ENCODE data around the gene ACTG1. TPM values are rescaled to one million over a fixed set of nuclear protein-coding genes. Genes with fewer than 3 reads are reported as not detected.
A peak's percentile ranks its signal among the peaks of the same experiment; 100 is the strongest.

ACTG1 gene
- total and polyA plus RNA-seq, 2 of the 13 experiments (the other 11 are each of a cell fraction or from before 2014, with no cell fraction given), result 973 to 1,138 TPM

DNA sequence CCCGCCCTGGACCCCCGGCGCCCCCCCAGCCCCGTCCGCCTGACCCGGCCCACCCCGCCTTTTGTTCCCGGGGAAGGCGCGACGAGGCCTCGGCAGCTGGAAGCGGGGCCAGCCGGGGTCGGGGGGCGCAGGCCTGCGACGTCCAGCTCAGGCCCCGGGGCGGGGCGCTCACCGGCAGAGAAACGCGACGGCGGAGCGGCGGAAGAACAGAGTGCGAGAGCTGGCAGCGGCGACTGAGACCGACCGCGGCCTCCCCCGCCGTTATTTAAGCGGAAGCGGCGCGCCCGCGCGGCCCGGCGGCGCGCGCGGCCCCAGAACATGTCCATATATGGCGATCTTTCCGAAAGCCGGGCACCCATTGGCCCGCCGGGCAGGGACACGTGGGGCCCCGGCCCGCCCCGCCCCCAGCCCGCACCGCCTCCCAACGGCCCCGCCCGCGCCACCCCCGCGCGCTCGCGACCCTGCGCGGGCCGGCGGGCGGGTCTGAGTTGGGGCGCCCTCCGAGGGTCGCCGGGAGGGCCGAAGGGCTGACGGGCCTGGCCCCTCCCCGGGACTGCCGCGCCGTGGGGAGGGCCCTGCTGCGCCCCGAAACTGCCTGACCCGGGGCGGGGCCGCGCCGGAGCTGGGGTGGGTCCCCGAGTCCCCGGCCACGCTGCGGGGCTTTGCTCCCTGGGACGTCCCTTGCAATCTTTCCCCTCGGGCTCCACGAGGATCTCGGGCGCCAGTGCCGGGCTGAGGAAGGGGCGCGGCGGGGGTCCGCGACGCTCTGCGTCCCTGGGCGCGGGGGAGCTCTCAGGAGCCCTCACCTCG is at the start of gene ACTG1 (continued):
- no peak for TF ChIP-seq ISX (CRISPR knock-in tag; conservative IDR thresholded peaks at IDR 0.05)
- no peak for TF ChIP-seq SSRP1 (CRISPR knock-in tag; IDR thresholded peaks at IDR 0.05)
- no peak for TF ChIP-seq ZNF207 (IDR thresholded peaks at IDR 0.05; ENCODE audit: borderline replicate concordance)
- TF ChIP-seq MIER2 (CRISPR knock-in tag; IDR thresholded peaks at IDR 0.05), result no peak
- TF ChIP-seq ZNF224 (CRISPR knock-in tag; IDR thresholded peaks at IDR 0.05), result no peak
- no peak for TF ChIP-seq NR2F6 (IDR thresholded peaks at IDR 0.05)
- no peak for TF ChIP-seq NR2F6 (CRISPR knock-in tag; IDR thresholded peaks at IDR 0.05)
- no peak for TF ChIP-seq ZNF326 (CRISPR knock-in tag; IDR thresholded peaks at IDR 0.05; ENCODE audit: borderline replicate concordance)
- 0 out of 2 replicates have a peak, but pooled peaks have one; percentile 54 for TF ChIP-seq PPARG (CRISPR knock-in tag; conservative IDR thresholded peaks at IDR 0.05)
- peak; percentile 55; the same call in 1 of the 2 replicates for TF ChIP-seq STAT5B (CRISPR knock-in tag; IDR thresholded peaks at IDR 0.05)
- no peak for TF ChIP-seq ATF7-NPFF (CRISPR knock-in tag; IDR thresholded peaks at IDR 0.05; ENCODE audit: low read depth)
- no peak for TF ChIP-seq RBAK (CRISPR knock-in tag; IDR thresholded peaks at IDR 0.05)
- TF ChIP-seq ZMAT3 (CRISPR knock-in tag; conservative IDR thresholded peaks at IDR 0.05), result no peak
- TF ChIP-seq, protein P1, sequence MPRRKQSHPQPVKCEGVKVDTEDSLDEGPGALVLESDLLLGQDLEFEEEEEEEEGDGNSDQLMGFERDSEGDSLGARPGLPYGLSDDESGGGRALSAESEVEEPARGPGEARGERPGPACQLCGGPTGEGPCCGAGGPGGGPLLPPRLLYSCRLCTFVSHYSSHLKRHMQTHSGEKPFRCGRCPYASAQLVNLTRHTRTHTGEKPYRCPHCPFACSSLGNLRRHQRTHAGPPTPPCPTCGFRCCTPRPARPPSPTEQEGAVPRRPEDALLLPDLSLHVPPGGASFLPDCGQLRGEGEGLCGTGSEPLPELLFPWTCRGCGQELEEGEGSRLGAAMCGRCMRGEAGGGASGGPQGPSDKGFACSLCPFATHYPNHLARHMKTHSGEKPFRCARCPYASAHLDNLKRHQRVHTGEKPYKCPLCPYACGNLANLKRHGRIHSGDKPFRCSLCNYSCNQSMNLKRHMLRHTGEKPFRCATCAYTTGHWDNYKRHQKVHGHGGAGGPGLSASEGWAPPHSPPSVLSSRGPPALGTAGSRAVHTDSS (CRISPR knock-in tag; conservative IDR thresholded peaks at IDR 0.05), result no peak
- 0 out of 2 replicates have a peak, but pooled peaks have one; percentile 48 for TF ChIP-seq ZNF205 (CRISPR knock-in tag; IDR thresholded peaks at IDR 0.05)
- TF ChIP-seq, protein P2, sequence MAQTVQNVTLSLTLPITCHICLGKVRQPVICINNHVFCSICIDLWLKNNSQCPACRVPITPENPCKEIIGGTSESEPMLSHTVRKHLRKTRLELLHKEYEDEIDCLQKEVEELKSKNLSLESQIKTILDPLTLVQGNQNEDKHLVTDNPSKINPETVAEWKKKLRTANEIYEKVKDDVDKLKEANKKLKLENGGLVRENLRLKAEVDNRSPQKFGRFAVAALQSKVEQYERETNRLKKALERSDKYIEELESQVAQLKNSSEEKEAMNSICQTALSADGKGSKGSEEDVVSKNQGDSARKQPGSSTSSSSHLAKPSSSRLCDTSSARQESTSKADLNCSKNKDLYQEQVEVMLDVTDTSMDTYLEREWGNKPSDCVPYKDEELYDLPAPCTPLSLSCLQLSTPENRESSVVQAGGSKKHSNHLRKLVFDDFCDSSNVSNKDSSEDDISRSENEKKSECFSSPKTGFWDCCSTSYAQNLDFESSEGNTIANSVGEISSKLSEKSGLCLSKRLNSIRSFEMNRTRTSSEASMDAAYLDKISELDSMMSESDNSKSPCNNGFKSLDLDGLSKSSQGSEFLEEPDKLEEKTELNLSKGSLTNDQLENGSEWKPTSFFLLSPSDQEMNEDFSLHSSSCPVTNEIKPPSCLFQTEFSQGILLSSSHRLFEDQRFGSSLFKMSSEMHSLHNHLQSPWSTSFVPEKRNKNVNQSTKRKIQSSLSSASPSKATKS (CRISPR knock-in tag; IDR thresholded peaks at IDR 0.05), result no peak
- no peak for TF ChIP-seq SP5 (CRISPR knock-in tag; IDR thresholded peaks at IDR 0.05; ENCODE audit: borderline replicate concordance, low read depth)
- TF ChIP-seq, protein P3, sequence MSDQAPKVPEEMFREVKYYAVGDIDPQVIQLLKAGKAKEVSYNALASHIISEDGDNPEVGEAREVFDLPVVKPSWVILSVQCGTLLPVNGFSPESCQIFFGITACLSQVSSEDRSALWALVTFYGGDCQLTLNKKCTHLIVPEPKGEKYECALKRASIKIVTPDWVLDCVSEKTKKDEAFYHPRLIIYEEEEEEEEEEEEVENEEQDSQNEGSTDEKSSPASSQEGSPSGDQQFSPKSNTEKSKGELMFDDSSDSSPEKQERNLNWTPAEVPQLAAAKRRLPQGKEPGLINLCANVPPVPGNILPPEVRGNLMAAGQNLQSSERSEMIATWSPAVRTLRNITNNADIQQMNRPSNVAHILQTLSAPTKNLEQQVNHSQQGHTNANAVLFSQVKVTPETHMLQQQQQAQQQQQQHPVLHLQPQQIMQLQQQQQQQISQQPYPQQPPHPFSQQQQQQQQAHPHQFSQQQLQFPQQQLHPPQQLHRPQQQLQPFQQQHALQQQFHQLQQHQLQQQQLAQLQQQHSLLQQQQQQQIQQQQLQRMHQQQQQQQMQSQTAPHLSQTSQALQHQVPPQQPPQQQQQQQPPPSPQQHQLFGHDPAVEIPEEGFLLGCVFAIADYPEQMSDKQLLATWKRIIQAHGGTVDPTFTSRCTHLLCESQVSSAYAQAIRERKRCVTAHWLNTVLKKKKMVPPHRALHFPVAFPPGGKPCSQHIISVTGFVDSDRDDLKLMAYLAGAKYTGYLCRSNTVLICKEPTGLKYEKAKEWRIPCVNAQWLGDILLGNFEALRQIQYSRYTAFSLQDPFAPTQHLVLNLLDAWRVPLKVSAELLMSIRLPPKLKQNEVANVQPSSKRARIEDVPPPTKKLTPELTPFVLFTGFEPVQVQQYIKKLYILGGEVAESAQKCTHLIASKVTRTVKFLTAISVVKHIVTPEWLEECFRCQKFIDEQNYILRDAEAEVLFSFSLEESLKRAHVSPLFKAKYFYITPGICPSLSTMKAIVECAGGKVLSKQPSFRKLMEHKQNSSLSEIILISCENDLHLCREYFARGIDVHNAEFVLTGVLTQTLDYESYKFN (CRISPR knock-in tag; conservative IDR thresholded peaks at IDR 0.05), result no peak; the same call in 1 of the 2 replicates
- TF ChIP-seq ZNF607 (CRISPR knock-in tag; IDR thresholded peaks at IDR 0.05; ENCODE audit: borderline replicate concordance), result peak; percentile 88
- no peak for TF ChIP-seq ZKSCAN8 (CRISPR knock-in tag; IDR thresholded peaks at IDR 0.05; ENCODE audit: borderline replicate concordance)
- TF ChIP-seq, protein P4, sequence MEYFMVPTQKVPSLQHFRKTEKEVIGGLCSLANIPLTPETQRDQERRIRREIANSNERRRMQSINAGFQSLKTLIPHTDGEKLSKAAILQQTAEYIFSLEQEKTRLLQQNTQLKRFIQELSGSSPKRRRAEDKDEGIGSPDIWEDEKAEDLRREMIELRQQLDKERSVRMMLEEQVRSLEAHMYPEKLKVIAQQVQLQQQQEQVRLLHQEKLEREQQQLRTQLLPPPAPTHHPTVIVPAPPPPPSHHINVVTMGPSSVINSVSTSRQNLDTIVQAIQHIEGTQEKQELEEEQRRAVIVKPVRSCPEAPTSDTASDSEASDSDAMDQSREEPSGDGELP (IDR thresholded peaks at IDR 0.05; ENCODE audit: borderline replicate concordance, low read depth), result no peak
